Neural crest cell (in vitro differentiated cells): ENCODE results near the gene DHRS12. TPM values are rescaled to one million over a fixed set of nuclear protein-coding genes. Genes with fewer than 3 reads are reported as not detected.

Experiments used
- DNase-seq: peaks from one replicate; pipeline ENCODE4 v3.0.0; 2021; ENCODE audit warnings: low read depth, mixed read lengths, low spot score
- H3K27ac Mint-ChIP-seq: one replicate; pipeline ENCODE4 v1.8.0; 2021; ENCODE audit warnings: mild to moderate bottlenecking, mixed read lengths; ENCODE audit not compliant: unreplicated experiment
- H3K27me3 Mint-ChIP-seq: 2 replicates; pipeline ENCODE4 v1.8.0; 2021; ENCODE audit warnings: low read depth, mild to moderate bottlenecking, mixed read lengths
- H3K36me3 Mint-ChIP-seq: 2 replicates; pipeline ENCODE4 v1.8.0; 2021; ENCODE audit warnings: low read depth, mild to moderate bottlenecking, mixed read lengths
- H3K4me1 Mint-ChIP-seq: 2 replicates; pipeline ENCODE4 v1.8.0; 2021; ENCODE audit warnings: mixed read lengths
- H3K4me3 Mint-ChIP-seq: one replicate; pipeline ENCODE4 v1.8.0; 2021; ENCODE audit warnings: mild to moderate bottlenecking, mixed read lengths
- H3K9me3 Mint-ChIP-seq: 2 replicates; pipeline ENCODE4 v1.8.0; 2021; ENCODE audit warnings: mixed read lengths
- CTCF ChIP-seq: fragments of 200-600 bp; sonication (generic); conservative IDR thresholded peaks from 2 replicates; pipeline ENCODE4 v1.5.0; 2021; ENCODE audit warnings: antibody characterized with exemption, mild to moderate bottlenecking
- total RNA-seq: library from RNA; stranded (reverse); gene quantifications from 2 replicates; pipeline ENCODE4 v1.2.1, GENCODE V29; 2021

The DHRS12 gene
- total RNA-seq, 1 donor from 2014 or later: 9.3 TPM

GRCh38 chr13:51768378-51768921 is 35.5 kb downstream of the DHRS12 start:
- H3K27ac Mint-ChIP-seq: peak overlapping the region; percentile 67
- no peaks in the 10 kb centered on the region for H3K36me3 Mint-ChIP-seq
- H3K27me3 Mint-ChIP-seq: no peaks in the 10 kb centered on the region
- H3K9me3 Mint-ChIP-seq: no peaks in the 10 kb centered on the region
- peak; percentile 38 for TF ChIP-seq CTCF
- H3K4me3 Mint-ChIP-seq: no peak overlapping the region
- DNase-seq: no peak
- H3K4me1 Mint-ChIP-seq: peaks cover 4% of the 10 kb centered on the region

- Mint-ChIP-seq H3K4me3 (no peak overlapping the region), H3K4me1 (peaks cover 4% of the 10 kb centered on the region), H3K36me3 (no peaks in the 10 kb centered on the region), H3K27ac (no peak overlapping the region), H3K27me3 (no peaks in the 10 kb centered on the region), H3K9me3 (no peaks in the 10 kb centered on the region)
- no peak for TF ChIP-seq CTCF
- DNase-seq: no peak
Observed at GRCh38 chr13:51767100-51767499, 36.9 kb downstream of the DHRS12 start.

- Mint-ChIP-seq H3K9me3 (no peaks in the 10 kb centered on the region), H3K27ac (no peak overlapping the region), H3K36me3 (no peaks in the 10 kb centered on the region), H3K4me3 (no peak overlapping the region), H3K4me1 (peaks cover 4% of the 10 kb centered on the region), H3K27me3 (no peaks in the 10 kb centered on the region)
- DNase-seq: no peak
- no peak for TF ChIP-seq CTCF
Observed at GRCh38 chr13:51765142-51765515, 38.8 kb downstream of the DHRS12 start.

GRCh38 chr13:51764184-51765141 is 39.5 kb downstream of the DHRS12 start:
- Mint-ChIP-seq H3K36me3 (no peaks in the 10 kb centered on the region), H3K27ac (peak overlapping the region; percentile 10), H3K4me1 (peaks cover 4% of the 10 kb centered on the region), H3K4me3 (no peak overlapping the region), H3K9me3 (no peaks in the 10 kb centered on the region), H3K27me3 (no peaks in the 10 kb centered on the region)
- DNase-seq: no peak
- TF ChIP-seq CTCF: no peak

GRCh38 chr13:51763486-51763885 is 40.5 kb downstream of the DHRS12 start:
- H3K27ac Mint-ChIP-seq: no peak overlapping the region
- no peak for TF ChIP-seq CTCF
- no peaks in the 10 kb centered on the region for H3K27me3 Mint-ChIP-seq
- DNase-seq: no peak
- H3K9me3 Mint-ChIP-seq: no peaks in the 10 kb centered on the region
- H3K4me3 Mint-ChIP-seq: no peak overlapping the region
- H3K4me1 Mint-ChIP-seq: peaks cover 4% of the 10 kb centered on the region
- no peaks in the 10 kb centered on the region for H3K36me3 Mint-ChIP-seq
